ENCODE measurements around the gene TSPAN5.
A peak's percentile ranks its signal among the peaks of the same experiment; 100 is the strongest.
"Not testable (repeated sequence)": the region's sequence is repeated elsewhere in the genome, so short reads cannot be mapped to it uniquely, and the experiment has no call there.

TSPAN5 gene

GRCh38 chr4:98503676-98504075, 154.7 kb downstream of the TSPAN5 start:
- DNase-seq (ENCODE audit: low read depth in 1 of 2, low spot score in 1 of 2): no peak

DNA sequence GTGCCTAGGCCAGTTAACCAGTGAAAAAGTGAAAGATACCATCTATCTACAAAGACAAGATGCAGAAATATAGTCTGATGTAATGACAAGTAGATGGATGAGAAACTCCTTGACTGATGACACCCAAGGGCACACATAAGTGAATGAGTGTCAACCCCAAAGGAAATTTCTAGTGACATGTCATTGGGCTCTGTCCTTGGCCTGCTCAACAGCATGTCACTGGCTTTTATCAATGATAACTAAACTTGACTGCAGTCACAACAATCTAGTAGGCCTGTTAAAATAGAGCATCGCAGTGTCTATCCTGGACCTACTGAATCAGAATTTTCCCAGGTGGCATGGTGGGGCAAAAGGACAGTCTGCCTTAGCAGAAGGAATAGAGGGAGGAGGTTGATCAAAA, 155.8 kb downstream of the TSPAN5 start:
- DNase-seq (ENCODE audit: low read depth in 1 of 2, low spot score in 1 of 2): no peak

- no peak for DNase-seq (ENCODE audit: low read depth in 1 of 2, low spot score in 1 of 2)
Observed at GRCh38 chr4:98502031-98502430, 156.4 kb downstream of the TSPAN5 start.

- DNase-seq (ENCODE audit: low read depth in 1 of 2, low spot score in 1 of 2): no peak
Observed at GRCh38 chr4:98501383-98501782, 157.0 kb downstream of the TSPAN5 start.

DNA sequence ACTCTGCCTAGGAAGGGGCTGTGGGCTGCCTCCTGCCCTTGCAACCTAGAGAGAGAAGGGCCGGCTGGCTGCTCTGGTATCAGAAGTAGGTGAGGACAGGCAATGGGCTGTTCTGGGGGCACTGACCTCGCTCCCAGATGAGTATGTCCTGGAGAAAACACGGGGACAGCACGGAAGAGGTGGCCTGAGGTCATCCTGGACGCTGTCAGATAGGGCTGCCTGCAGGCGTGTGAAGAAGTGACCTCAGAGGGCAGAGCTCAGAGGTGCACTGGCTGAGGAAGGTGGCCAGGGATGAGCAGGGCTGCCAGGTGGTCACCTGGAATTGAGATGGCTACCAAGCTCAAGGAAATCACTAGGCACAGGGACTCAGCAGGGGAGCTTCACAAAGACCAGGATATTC, 159.6 kb downstream of the TSPAN5 start:
- no peak for DNase-seq (ENCODE audit: low read depth in 1 of 2, low spot score in 1 of 2)

- DNase-seq (ENCODE audit: low read depth in 1 of 2, low spot score in 1 of 2): no peak
Observed at GRCh38 chr4:98496152-98496845, 162.1 kb downstream of the TSPAN5 start.

DNA sequence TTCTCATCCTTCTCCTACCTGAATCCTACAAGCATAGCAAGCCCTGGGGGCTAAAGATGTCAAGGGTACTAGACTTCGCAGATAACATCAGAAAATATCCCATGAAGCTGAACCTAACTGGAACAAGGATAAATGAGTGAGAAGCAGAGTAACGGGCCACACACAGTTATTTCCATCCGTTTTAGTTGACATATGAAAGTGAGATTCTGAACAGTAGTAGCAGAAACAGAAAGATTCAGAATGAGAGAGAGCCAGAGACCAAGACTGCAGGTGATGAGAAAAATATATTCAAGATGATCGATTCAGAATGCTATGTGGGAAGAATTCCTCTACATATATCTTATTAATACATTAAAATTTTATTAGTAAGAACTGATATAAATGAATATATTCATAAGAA, 165.1 kb downstream of the TSPAN5 start:
- DNase-seq (ENCODE audit: low read depth in 1 of 2, low spot score in 1 of 2): no peak

GRCh38 chr4:98491899-98492559, 166.4 kb downstream of the TSPAN5 start:
- no peak for DNase-seq (ENCODE audit: low read depth in 1 of 2, low spot score in 1 of 2)

DNA sequence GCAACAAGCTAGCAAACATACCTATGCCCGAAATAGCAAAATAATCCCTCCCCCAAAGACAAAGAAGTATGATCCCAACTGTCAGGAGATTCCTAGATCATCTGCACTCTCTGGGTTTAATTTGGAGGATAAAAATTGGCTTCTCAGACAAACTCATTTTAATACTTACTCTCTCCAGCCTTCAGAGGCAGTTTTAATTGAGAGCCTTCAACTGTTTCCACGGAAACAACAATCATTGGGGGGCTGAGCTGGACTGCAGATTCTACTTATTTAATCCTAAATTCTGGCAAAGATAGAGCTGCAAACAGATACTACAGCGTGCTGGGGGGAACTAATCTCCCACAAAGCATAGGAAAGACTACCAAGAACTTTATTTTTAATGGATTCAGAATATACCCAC, 168.2 kb downstream of the TSPAN5 start:
- no peak for DNase-seq (ENCODE audit: low read depth in 1 of 2, low spot score in 1 of 2)

GRCh38 chr4:98485816-98486345, 172.5 kb downstream of the TSPAN5 start:
- no peak for DNase-seq (ENCODE audit: low read depth in 1 of 2, low spot score in 1 of 2)

DNA sequence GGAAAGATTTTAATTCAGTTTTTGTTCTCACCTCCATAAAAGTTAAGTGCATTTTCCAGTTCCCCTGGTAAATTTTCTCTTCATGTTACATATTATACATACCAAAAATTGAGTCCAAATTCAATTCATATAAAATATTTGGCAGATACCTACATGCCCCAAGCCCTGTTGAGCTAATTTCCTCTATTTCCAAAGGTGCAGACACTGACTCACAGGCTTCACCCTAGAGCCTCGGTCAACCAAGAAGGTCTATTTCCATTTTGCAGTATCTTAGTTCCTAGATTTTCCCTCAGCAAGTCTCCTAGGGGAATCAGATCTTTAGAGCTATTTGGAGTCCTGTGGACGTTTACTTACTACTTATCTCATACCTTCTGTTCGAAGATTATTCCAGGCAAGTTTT, 174.4 kb downstream of the TSPAN5 start:
- DNase-seq (ENCODE audit: low read depth in 1 of 2, low spot score in 1 of 2): no peak

GRCh38 chr4:98482847-98483806, 175.3 kb downstream of the TSPAN5 start:
- peak in 1 of 2 donors; percentile 18 for DNase-seq (ENCODE audit: low read depth in 1 of 2, low spot score in 1 of 2)

DNA sequence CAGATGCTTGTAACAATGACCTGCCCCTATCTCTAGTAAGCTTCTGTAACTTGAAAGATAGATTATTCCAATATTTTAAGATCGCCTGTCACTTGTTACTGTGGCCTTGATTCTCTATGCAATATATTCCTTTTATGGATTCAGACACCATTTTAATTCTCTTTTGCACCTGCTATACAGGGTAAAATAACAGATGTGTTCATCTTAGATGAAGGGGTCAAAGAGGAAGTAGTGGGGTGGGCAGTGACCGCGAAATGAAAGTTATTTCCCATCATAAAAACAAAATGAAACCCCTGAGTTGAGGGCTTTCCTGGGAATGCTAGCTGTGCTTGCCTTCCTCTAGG, 175.9 kb downstream of the TSPAN5 start:
- DNase-seq (ENCODE audit: low read depth in 1 of 2, low spot score in 1 of 2): no peak

DNA sequence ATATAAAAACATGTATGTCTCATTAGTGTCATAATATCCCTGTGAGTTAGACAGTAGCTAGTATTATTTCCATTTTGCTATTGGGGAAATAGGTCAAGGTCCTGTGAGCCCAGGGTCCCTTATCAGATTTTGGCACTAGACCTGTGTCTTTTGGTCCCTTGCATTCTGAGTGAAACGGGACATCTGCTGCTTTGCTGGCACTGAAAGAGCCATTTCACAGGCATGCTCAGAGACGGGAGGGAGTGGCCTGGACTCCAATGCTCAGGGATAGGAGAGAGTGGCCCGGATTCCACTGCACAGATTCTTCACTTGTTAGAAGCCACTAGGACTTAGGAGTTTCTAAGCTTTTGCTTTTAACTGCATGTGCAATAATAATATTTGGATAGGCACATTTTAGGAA, 177.2 kb downstream of the TSPAN5 start:
- DNase-seq (ENCODE audit: low read depth in 1 of 2, low spot score in 1 of 2): no peak

DNA sequence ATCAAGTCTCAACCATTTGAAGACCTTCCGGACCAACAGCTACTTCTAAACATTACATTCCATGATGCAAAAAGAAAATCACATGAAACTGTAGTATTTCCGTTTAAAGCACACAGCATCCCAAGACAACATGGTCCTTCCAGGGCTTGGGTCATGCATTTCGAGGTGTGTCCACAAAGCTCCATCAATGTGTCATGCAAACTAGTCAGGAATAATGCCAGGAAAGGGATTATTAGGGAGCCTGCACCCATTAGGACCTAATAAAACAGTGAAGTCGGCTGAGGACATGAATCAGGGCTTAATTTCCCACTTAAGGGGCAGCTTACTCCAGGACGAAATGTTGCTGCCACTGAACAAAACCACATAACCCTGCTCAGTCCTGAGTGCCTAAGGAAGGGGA, 177.9 kb downstream of the TSPAN5 start:
- DNase-seq (ENCODE audit: low read depth in 1 of 2, low spot score in 1 of 2): no peak

DNA sequence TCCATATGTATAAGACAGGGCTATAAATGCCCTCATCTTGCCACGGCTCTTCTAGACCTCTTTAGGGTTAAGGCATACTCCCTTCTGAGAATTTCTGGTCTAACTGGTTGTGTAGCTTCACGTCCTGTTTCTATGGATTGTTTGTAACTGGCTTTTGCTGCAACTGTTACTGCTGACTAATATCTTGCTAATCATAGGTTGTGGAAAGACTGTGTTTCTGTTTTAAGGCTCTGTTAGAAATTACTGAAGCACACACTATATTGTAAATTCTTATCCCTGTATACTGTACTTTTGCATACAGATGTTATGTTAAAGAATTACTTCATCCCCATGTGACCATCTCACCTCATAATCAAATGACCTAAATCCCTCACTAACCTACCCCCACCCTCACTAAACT, 178.8 kb downstream of the TSPAN5 start:
- DNase-seq (ENCODE audit: low read depth in 1 of 2, low spot score in 1 of 2): not testable (repeated sequence)

DNA sequence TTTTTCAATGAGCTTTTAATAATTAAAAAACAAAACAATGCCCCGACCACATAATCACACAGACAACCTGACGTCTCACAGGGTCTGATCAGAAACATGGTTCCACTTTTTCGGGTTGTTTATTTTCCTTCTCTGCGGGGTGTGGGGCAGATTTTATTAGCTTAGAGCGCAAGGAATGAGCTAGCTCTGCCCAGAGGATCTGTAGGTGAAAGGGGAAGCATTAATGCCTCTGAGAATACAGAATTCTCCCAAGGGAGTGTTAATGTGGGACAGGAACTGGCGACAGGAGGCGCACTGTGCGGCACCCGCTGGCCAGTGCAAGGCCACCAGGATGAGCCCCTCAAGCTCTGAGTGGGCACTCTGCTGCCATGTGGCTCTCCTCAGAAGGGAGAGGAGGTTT, 181.5 kb downstream of the TSPAN5 start:
- no peak for DNase-seq (ENCODE audit: low read depth in 1 of 2, low spot score in 1 of 2)

DNA sequence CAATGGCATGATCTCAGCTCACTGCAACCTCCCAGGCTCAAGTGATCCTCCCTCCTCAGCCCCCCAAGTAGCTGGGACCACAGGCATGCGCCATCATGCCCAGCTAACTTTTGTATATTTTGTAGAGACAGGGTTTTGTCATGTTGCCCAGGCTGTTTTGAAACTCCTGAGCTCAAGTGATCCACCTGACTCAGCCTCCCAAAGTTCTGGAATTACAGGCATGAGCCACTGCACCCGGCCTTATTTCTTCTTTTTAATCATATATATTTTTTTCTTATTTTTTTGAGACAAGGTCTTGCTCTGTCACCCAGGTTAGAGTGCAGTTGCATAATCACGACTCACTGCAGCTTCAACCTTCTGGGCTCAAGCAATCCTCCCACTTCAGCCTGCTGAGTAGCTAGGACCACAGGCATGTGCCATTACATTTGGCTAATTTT, 184.0 kb downstream of the TSPAN5 start:
- no peak for DNase-seq (ENCODE audit: low read depth in 1 of 2, low spot score in 1 of 2)

DNA sequence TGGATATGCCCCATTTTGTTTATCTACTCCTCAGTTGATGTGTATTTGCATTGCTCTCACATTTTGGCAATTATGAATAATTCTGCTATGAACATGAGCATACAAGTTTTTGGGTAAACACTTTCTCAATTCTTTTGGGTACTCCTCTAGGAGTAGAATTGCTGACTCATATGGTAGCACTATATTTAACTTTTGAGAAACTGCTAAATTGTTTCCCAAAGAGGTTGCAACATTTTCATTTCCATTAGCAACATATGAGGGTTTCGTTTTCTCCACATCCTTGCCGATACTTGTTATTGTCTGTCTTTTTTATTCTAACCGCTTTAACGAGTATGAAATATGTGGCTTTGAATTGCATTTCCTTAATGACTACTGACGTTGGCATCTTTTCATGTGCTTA, 185.4 kb downstream of the TSPAN5 start:
- no peak for DNase-seq (ENCODE audit: low read depth in 1 of 2, low spot score in 1 of 2)

DNA sequence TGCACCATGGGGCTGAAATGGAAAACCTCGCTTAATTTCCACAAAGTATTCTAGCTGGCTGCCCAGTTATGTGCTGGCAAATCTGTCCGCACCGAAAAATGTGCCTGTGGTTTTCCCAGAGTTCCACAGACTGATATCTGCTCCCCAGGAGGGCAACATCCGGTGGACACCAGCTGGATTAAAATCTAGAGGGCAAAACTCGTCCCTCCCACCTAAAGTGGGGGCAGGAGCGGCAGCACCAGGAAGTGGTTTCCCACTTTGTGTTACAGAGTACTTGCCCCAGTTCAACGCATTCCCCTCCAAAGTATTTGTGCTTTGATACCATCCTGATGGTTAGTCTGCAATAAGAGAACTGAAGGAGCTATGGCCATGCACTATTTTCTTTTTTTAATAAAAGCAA, 187.6 kb downstream of the TSPAN5 start:
- DNase-seq (ENCODE audit: low read depth in 1 of 2, low spot score in 1 of 2): no peak

- no peak for DNase-seq (ENCODE audit: low read depth in 1 of 2, low spot score in 1 of 2)
Observed at GRCh38 chr4:98470366-98470765, 188.0 kb downstream of the TSPAN5 start.

GRCh38 chr4:98469771-98470170, 188.6 kb downstream of the TSPAN5 start:
- DNase-seq (ENCODE audit: low read depth in 1 of 2, low spot score in 1 of 2): no peak
